Sigmoid colon (tissue), 7 donors: ENCODE data around the gene HCN4. TPM values are rescaled to one million over a fixed set of nuclear protein-coding genes. Genes with fewer than 3 reads are reported as not detected.

Source experiments
- DNase-seq: peaks from one replicate; pipeline ENCODE4 v3.0.0-alpha.2; 2019
- H3K27ac ChIP-seq, 4 donors: fragments of 200-600 bp; sonication (generic); one replicate each; pipeline ENCODE4 v1.5.1; 2016 to 2019; ENCODE audit warnings: mild to moderate bottlenecking in 1 of 4
- H3K27me3 ChIP-seq, 3 donors: fragments of 200-600 bp; sonication (generic); one replicate each; pipeline ENCODE4 v1.5.1; 2019; ENCODE audit warnings: mild to moderate bottlenecking in 1 of 3
- H3K36me3 ChIP-seq, 4 donors: fragments of 200-600 bp; sonication (generic); one replicate each; pipeline ENCODE4 v1.5.1; 2016 to 2019
- H3K4me1 ChIP-seq, 4 donors: fragments of 200-600 bp; sonication (generic); one replicate each; pipeline ENCODE4 v1.5.1; 2017 to 2019
- H3K4me3 ChIP-seq, 4 donors: fragments of 200-600 bp; sonication (generic); one replicate each; pipeline ENCODE4 v1.5.1; 2017 to 2019; ENCODE audit warnings: mild to moderate bottlenecking in 2 of 4, moderate library complexity in 1 of 4
- H3K9me3 ChIP-seq, 4 donors: fragments of 200-600 bp in 3 of 4; sonication (generic) in 3 of 4; one replicate each; pipeline versions ENCODE4 v1.5.1 to v1.6.1; 2013 to 2019
- CTCF ChIP-seq, 4 experiments: fragments of 450-650 bp in 3 of 4; fragments of 200-600 bp in 1 of 4; IDR thresholded peaks; one replicate each; pipeline ENCODE4 v1.5.1; 2016 to 2019; ENCODE audit warnings: antibody characterized with exemption in 4 of 4, mild to moderate bottlenecking in 3 of 4, moderate library complexity in 2 of 4
- EP300 ChIP-seq, 4 donors: sonication (generic); formaldehyde crosslinking; IDR thresholded peaks; one replicate each; pipeline ENCODE4 v1.6.1; 2017; ENCODE audit warnings: antibody characterized with exemption in 4 of 4
- POLR2A ChIP-seq, 2 donors: fragments of 450-650 bp; IDR thresholded peaks; one replicate each; pipeline ENCODE4 v1.6.1; 2016; ENCODE audit warnings: antibody characterized with exemption in 2 of 2, mild to moderate bottlenecking in 2 of 2, moderate library complexity in 2 of 2
- POLR2AphosphoS5 ChIP-seq, 4 donors: sonication (generic); formaldehyde crosslinking; IDR thresholded peaks; one replicate each; pipeline ENCODE4 v1.6.1; 2017; ENCODE audit warnings: antibody characterized with exemption in 4 of 4
- WGBS, 2 donors: extraction: QIAGEN DNeasy Blood & Tissue Kit; methylation state at CpG; one replicate each; pipeline ENCODE4 v1.1.7; 2013; 5-methylcytosine and 5-hydroxymethylcytosine counted together
- intact Hi-C: fragments of 100-400 bp; cut with DNase I; formaldehyde crosslinking; loops from one replicate; pipeline ENCODE4 v1.15.1; 2023
- polyA plus RNA-seq, 3 donors: library from polyadenylated mRNA; stranded (reverse); fragments of 200-250 nt; gene quantifications; one replicate each; pipeline ENCODE4 v1.2.3, GENCODE V29; 2013
- total RNA-seq, 4 donors: library from RNA; depleted of rRNA; stranded (reverse); fragments of >200 nt; gene quantifications; one replicate each; pipeline ENCODE4 v1.1.0, GENCODE V29; 2016
- donor health status: healthy with polysubstance abuse.
- donor health status: Bipolar disorder and iron deficiency.
- donor health status: healthy.

HCN4 gene
- total and polyA plus RNA-seq, 7 donors, result under 0.01 to 0.04 TPM; not detected in 5

GRCh38 chr15:73387507-73388255 is 18.9 kb upstream of the HCN4 start:
- no peak for DNase-seq
- Histone ChIP-seq H3K9me3 (peaks cover 0 to 2% (median 0%) of the 10 kb centered on the region in 4 donors), H3K27ac (no peak overlapping the region), H3K4me3 (no peak overlapping the region), H3K36me3 (no peaks in the 10 kb centered on the region), H3K4me1 (no peaks in the 10 kb centered on the region), H3K27me3 (no peaks in the 10 kb centered on the region)
- no peak for TF ChIP-seq EP300 (IDR thresholded peaks at IDR 0.05)
- TF ChIP-seq POLR2A (IDR thresholded peaks at IDR 0.05), result no peak
- no peak for TF ChIP-seq POLR2AphosphoS5 (IDR thresholded peaks at IDR 0.05)
- TF ChIP-seq CTCF (IDR thresholded peaks at IDR 0.05), result no peak
- WGBS, 2 donors, result 76 to 84% methylated on average over 12 of the region's 12 CpGs
- intact Hi-C loops, result no loop called here

GRCh38 chr15:73386886-73387506 is 18.2 kb upstream of the HCN4 start:
- 65 to 80% methylated on average over 8 of the region's 8 CpGs for WGBS, 2 donors
- H3K27me3 ChIP-seq, result no peaks in the 10 kb centered on the region

GRCh38 chr15:73386238-73386637 is 17.5 kb upstream of the HCN4 start:
- Histone ChIP-seq H3K36me3 (no peaks in the 10 kb centered on the region), H3K27ac (no peak overlapping the region), H3K9me3 (peaks cover 0 to 2% (median 0%) of the 10 kb centered on the region in 4 donors), H3K27me3 (peaks cover 0 to 3% (median 0%) of the 10 kb centered on the region in 3 donors), H3K4me1 (no peaks in the 10 kb centered on the region), H3K4me3 (no peak overlapping the region)
- no peak for DNase-seq
- 92 to 96% methylated on average over 5 of the region's 5 CpGs for WGBS, 2 donors
- intact Hi-C loops, result no loop called here
- no peak for TF ChIP-seq POLR2AphosphoS5 (IDR thresholded peaks at IDR 0.05)
- TF ChIP-seq EP300 (IDR thresholded peaks at IDR 0.05), result no peak

More at GRCh38 chr15:73386886-73387506, 18.2 kb upstream of the HCN4 start:
- H3K4me3 ChIP-seq, result no peak overlapping the region
- no peak for DNase-seq
- TF ChIP-seq CTCF (IDR thresholded peaks at IDR 0.05) (no peak), EP300 (IDR thresholded peaks at IDR 0.05) (no peak), POLR2A (IDR thresholded peaks at IDR 0.05) (no peak), POLR2AphosphoS5 (IDR thresholded peaks at IDR 0.05) (no peak)
- intact Hi-C loops, result no loop called here
- H3K36me3 ChIP-seq, result no peaks in the 10 kb centered on the region
- H3K9me3 ChIP-seq, result peaks cover 0 to 2% (median 0%) of the 10 kb centered on the region in 4 donors
- no peak overlapping the region for H3K27ac ChIP-seq
- H3K4me1 ChIP-seq, result no peaks in the 10 kb centered on the region

GRCh38 chr15:73385205-73385604 is 16.4 kb upstream of the HCN4 start:
- intact Hi-C loops, result no loop called here

More at GRCh38 chr15:73385205-73385604, 16.4 kb upstream of the HCN4 start:
- Histone ChIP-seq H3K4me1 (no peaks in the 10 kb centered on the region), H3K4me3 (no peak overlapping the region), H3K9me3 (peaks cover 0 to 2% (median 0%) of the 10 kb centered on the region in 4 donors), H3K27me3 (peaks cover 0 to 4% (median 0%) of the 10 kb centered on the region in 3 donors), H3K27ac (no peak overlapping the region), H3K36me3 (no peaks in the 10 kb centered on the region)
- no peak for DNase-seq
- 60 to 79% methylated on average over 9 of the region's 9 CpGs for WGBS, 2 donors
- TF ChIP-seq EP300 (IDR thresholded peaks at IDR 0.05) (no peak), POLR2AphosphoS5 (IDR thresholded peaks at IDR 0.05) (no peak), POLR2A (IDR thresholded peaks at IDR 0.05) (no peak), CTCF (IDR thresholded peaks at IDR 0.05) (no peak)
